ENCODE data around the gene FGF5. TPM values are rescaled to one million over a fixed set of nuclear protein-coding genes. Genes with fewer than 3 reads are reported as not detected.
"Not testable (repeated sequence)": the region's sequence is repeated elsewhere in the genome, so short reads cannot be mapped to it uniquely, and the experiment has no call there.

Gene FGF5
- total and polyA plus RNA-seq, 10 of the 15 experiments (the other 5 are each of a cell fraction or from before 2014, with no cell fraction given), result 0.87 to 7.4 (median 1.6) TPM

DNA sequence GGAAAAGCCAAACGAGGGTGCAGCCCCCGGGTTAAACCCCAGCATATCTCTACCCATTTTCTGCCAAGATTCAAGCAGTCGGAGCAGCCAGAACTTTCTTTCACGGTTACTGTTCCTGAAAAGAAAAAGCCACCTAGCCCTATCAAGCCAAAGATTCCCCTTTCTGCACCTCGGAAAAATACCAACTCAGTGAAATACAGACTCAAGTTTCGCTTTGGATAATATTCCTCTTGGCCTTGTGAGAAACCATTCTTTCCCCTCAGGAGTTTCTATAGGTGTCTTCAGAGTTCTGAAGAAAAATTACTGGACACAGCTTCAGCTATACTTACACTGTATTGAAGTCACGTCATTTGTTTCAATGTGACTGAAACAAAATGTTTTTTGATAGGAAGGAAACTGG, 20.0 kb downstream of the FGF5 start (continued):
- TF ChIP-seq SIX5 (IDR thresholded peaks at IDR 0.05; ENCODE audit: low read depth, low read length, severe bottlenecking), result no peak
- TF ChIP-seq RCOR1 (conservative IDR thresholded peaks at IDR 0.05; ENCODE audit: low read depth, low read length), result no peak
- no peak for TF ChIP-seq FOXM1 (IDR thresholded peaks at IDR 0.05; ENCODE audit: low read depth, low read length)
- no peak for TF ChIP-seq CUX1 (IDR thresholded peaks at IDR 0.05; ENCODE audit: insufficient replicate concordance, low read depth, low read length)
- TF ChIP-seq ZBTB40 (IDR thresholded peaks at IDR 0.05; ENCODE audit: borderline replicate concordance), result no peak
- TF ChIP-seq CEBPB (IDR thresholded peaks at IDR 0.05; ENCODE audit: borderline replicate concordance in 1 of 2, low read depth in 2 of 2, low read length in 2 of 2), result no peak
- TF ChIP-seq MEF2A (IDR thresholded peaks at IDR 0.05; ENCODE audit: insufficient read depth, low read depth, low read length), result no peak
- TF ChIP-seq, protein P1, sequence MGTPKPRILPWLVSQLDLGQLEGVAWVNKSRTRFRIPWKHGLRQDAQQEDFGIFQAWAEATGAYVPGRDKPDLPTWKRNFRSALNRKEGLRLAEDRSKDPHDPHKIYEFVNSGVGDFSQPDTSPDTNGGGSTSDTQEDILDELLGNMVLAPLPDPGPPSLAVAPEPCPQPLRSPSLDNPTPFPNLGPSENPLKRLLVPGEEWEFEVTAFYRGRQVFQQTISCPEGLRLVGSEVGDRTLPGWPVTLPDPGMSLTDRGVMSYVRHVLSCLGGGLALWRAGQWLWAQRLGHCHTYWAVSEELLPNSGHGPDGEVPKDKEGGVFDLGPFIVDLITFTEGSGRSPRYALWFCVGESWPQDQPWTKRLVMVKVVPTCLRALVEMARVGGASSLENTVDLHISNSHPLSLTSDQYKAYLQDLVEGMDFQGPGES (IDR thresholded peaks at IDR 0.05), result no peak

- H3K9ac ChIP-seq (ENCODE audit: control insufficient read depth, insufficient read depth, low read length); H4K20me1 ChIP-seq (ENCODE audit: control insufficient read depth, insufficient read depth); H3K36me3 ChIP-seq (ENCODE audit: control insufficient read depth in 2 of 2, insufficient read depth in 2 of 2, low read length in 1 of 2); H3K27ac ChIP-seq (ENCODE audit: control insufficient read depth, insufficient read depth); BruUV-seq (replicated peaks); SMC1A ChIA-PET (ENCODE audit: uncharacterized antibody, unreplicated experiment); H3K4me1 ChIP-seq (ENCODE audit: control insufficient read depth, insufficient read depth, low read length); H3K4me2 ChIP-seq (ENCODE audit: control insufficient read depth, insufficient read depth); FAIRE-seq; in situ Hi-C loops (cut with MboI); H2AFZ ChIP-seq (ENCODE audit: control insufficient read depth, low read depth, low read length); intact Hi-C loops (cut with micrococcal nuclease; ENCODE audit: unreplicated experiment); POLR2A ChIA-PET; CTCF ChIA-PET; RAD21 ChIA-PET (ENCODE audit: unreplicated experiment); ATAC-seq; H3K79me2 ChIP-seq (ENCODE audit: control insufficient read depth, insufficient read depth, low read length); H3K27me3 ChIP-seq (replicated peaks in 1 of 2; ENCODE audit: control insufficient read depth in 2 of 2, insufficient read depth in 2 of 2, low read length in 1 of 2); DNase-seq (ENCODE audit: low read depth, low spot score); H3K9me3 ChIP-seq (replicated peaks; ENCODE audit: control insufficient read depth, insufficient read depth, low read length); H3K4me3 ChIP-seq: not testable (repeated sequence)
- 20% methylated on average over 2 of the region's 2 CpGs for WGBS (ENCODE audit: insufficient coverage, insufficient replicate concordance, low lambda C conversion rate, missing lambda C conversion rate)
These were observed 24.2 kb downstream of the FGF5 start for GRCh38 chr4:80290665-80291064.
